GM06990 (cell line): Measurements from ENCODE around the gene THSD4.

Experiments
- DNase-seq: peaks from one replicate; pipeline ENCODE4 v3.0.0-alpha.2; 2011; ENCODE audit not compliant: insufficient read length; ENCODE audit errors: extremely low read depth
- H3K27me3 ChIP-seq: replicated peaks from 2 replicates; pipeline ENCODE4 v1.6.0; 2011; ENCODE audit warnings: low read length; ENCODE audit not compliant: control insufficient read depth, insufficient read depth
- H3K36me3 ChIP-seq: 2 replicates; pipeline ENCODE4 v1.5.1; 2011; ENCODE audit warnings: low read length; ENCODE audit not compliant: control insufficient read depth, insufficient read depth
- H3K4me3 ChIP-seq: replicated peaks from 2 replicates; pipeline ENCODE4 v1.5.1; 2011; ENCODE audit warnings: low read depth, mild to moderate bottlenecking, control low read depth, low read length
- CTCF ChIP-seq: IDR thresholded peaks from 2 replicates; pipeline ENCODE4 v1.5.1; 2011; ENCODE audit warnings: low read length, control low read depth, mild to moderate bottlenecking, inconsistent platforms; ENCODE audit not compliant: insufficient read depth, poor library complexity, severe bottlenecking

Gene THSD4

GRCh38 chr15:71659730-71660067, 544.4 kb downstream of the THSD4 start:
- no peak for TF ChIP-seq CTCF

GRCh38 chr15:71660501-71660900, 545.2 kb downstream of the THSD4 start:
- no peak for TF ChIP-seq CTCF
- no peak for DNase-seq
- Histone ChIP-seq H3K27me3 (no peaks in the 10 kb centered on the region), H3K4me3 (no peak overlapping the region), H3K36me3 (no peaks in the 10 kb centered on the region)

More at GRCh38 chr15:71659730-71660067, 544.4 kb downstream of the THSD4 start:
- no peak for DNase-seq
- Histone ChIP-seq H3K36me3 (no peaks in the 10 kb centered on the region), H3K4me3 (no peak overlapping the region), H3K27me3 (no peaks in the 10 kb centered on the region)

- H3K4me3 ChIP-seq, result no peak overlapping the region
- DNase-seq, result no peak
- TF ChIP-seq CTCF, result no peak
- H3K36me3 ChIP-seq, result no peaks in the 10 kb centered on the region
- H3K27me3 ChIP-seq, result no peaks in the 10 kb centered on the region
Measured at GRCh38 chr15:71662306-71662705, 547.0 kb downstream of the THSD4 start.

GRCh38 chr15:71664622-71665021, 549.4 kb downstream of the THSD4 start:
- no peaks in the 10 kb centered on the region for H3K27me3 ChIP-seq
- H3K36me3 ChIP-seq, result no peaks in the 10 kb centered on the region
- no peak for TF ChIP-seq CTCF
- no peak overlapping the region for H3K4me3 ChIP-seq
- no peak for DNase-seq

GRCh38 chr15:71666763-71667620, 551.7 kb downstream of the THSD4 start:
- Histone ChIP-seq H3K36me3 (no peaks in the 10 kb centered on the region), H3K27me3 (no peaks in the 10 kb centered on the region), H3K4me3 (no peak overlapping the region)
- TF ChIP-seq CTCF, result no peak
- DNase-seq, result no peak
